Esophagus muscularis mucosa (tissue), 4 donors: ENCODE measurements around the gene FANCC. TPM values are rescaled to one million over a fixed set of nuclear protein-coding genes. Genes with fewer than 3 reads are reported as not detected.

Experiments
- DNase-seq: peaks from one replicate; pipeline ENCODE4 v3.0.0-alpha.2; 2017; ENCODE audit errors: extremely low spot score
- H3K27ac ChIP-seq, 4 donors: fragments of 200-600 bp; sonication (generic); replicated peaks in 1 of 4; 1 replicate in 3 of 4; 2 replicates in 1 of 4; pipeline ENCODE4 v1.5.1; 2016 to 2019; ENCODE audit warnings: mild to moderate bottlenecking in 1 of 4
- H3K27me3 ChIP-seq, 4 donors: fragments of 200-600 bp; sonication (generic); one replicate each; pipeline versions ENCODE4 v1.5.1 to v1.6.0; 2016 to 2019
- H3K36me3 ChIP-seq, 4 donors: fragments of 200-600 bp; sonication (generic); one replicate each; pipeline ENCODE4 v1.5.1; 2016 to 2019
- H3K4me1 ChIP-seq, 4 donors: fragments of 200-600 bp; sonication (generic); one replicate each; pipeline ENCODE4 v1.5.1; 2016 to 2019
- H3K4me3 ChIP-seq, 4 donors: fragments of 200-600 bp; sonication (generic); 1 replicate in 2 of 4; 2 replicates in 2 of 4; pipeline ENCODE4 v1.5.1; 2016 to 2019; ENCODE audit warnings: mild to moderate bottlenecking in 4 of 4, moderate library complexity in 1 of 4
- H3K9me3 ChIP-seq, 4 donors: fragments of 200-600 bp; sonication (generic); 1 replicate in 3 of 4; 2 replicates in 1 of 4; pipeline ENCODE4 v1.5.1; 2016 to 2019
- EP300 ChIP-seq: sonication (generic); formaldehyde crosslinking; IDR thresholded peaks from one replicate; pipeline ENCODE4 v1.6.1; 2017; ENCODE audit warnings: antibody characterized with exemption
- POLR2A ChIP-seq: fragments of 450-650 bp; IDR thresholded peaks from one replicate; pipeline ENCODE4 v1.6.1; 2017; ENCODE audit warnings: antibody characterized with exemption, moderate library complexity, mild to moderate bottlenecking, low read depth
- POLR2AphosphoS5 ChIP-seq, 2 donors: sonication (generic); formaldehyde crosslinking; IDR thresholded peaks; one replicate each; pipeline ENCODE4 v1.6.1; 2017; ENCODE audit warnings: antibody characterized with exemption in 2 of 2
- WGBS: methylation state at CpG from one replicate; pipeline ENCODE4 v1.1.5; 2018; 5-methylcytosine and 5-hydroxymethylcytosine counted together
- intact Hi-C: fragments of 100-400 bp; cut with DNase I; formaldehyde crosslinking; loops from one replicate; pipeline ENCODE4 v1.15.1; 2023
- total RNA-seq, 4 donors: library from RNA; depleted of rRNA; stranded (reverse); fragments of >200 nt; gene quantifications; one replicate each; pipeline versions ENCODE4 v1.1.0 to v1.2.1, GENCODE V29; 2016
- TF ChIP-seq, protein P1 (sequence below), 3 experiments: fragments of 200-600 bp in 2 of 3; fragments of 450-650 bp in 1 of 3; sonication (generic) in 2 of 3; IDR thresholded peaks; one replicate each; pipeline ENCODE4 v1.5.1; 2017 to 2019; ENCODE audit warnings: antibody characterized with exemption in 3 of 3, mild to moderate bottlenecking in 2 of 3, moderate library complexity in 1 of 3

FANCC gene
- total RNA-seq, 4 donors from 2014 or later: 5.3 to 9.5 (median 6.8) TPM

DNA sequence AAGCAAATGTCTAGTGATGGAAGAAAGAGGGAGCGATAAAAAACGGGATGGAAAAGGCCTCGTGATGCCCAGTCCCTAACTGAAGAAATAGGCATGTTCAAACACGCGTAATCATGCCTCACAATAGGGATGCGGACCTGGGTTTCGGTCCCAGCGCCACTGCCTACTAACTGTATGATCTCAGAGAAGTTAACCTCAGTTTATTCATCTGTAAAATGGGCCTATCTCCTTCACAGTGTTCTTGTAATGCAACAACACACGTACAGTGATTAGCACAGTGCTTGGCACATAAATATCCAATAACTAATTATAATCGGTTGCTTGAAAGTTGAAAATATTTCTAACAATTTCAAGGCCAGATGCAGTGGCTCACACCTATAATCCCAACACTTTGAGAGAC, 181.8 kb downstream of the FANCC start:
- H3K9me3 ChIP-seq: no peaks in the 10 kb centered on the region
- intact Hi-C loops: loop anchor here (10.0 kb wide), 1 partner anchor 129 kb away; no protein-coding TSS in a partner anchor
- no peaks in the 10 kb centered on the region for H3K27me3 ChIP-seq
- WGBS: 98% methylated on average over 10 of the region's 10 CpGs
- no peak for DNase-seq
- no peak for TF ChIP-seq EP300
- TF ChIP-seq, protein P1, sequence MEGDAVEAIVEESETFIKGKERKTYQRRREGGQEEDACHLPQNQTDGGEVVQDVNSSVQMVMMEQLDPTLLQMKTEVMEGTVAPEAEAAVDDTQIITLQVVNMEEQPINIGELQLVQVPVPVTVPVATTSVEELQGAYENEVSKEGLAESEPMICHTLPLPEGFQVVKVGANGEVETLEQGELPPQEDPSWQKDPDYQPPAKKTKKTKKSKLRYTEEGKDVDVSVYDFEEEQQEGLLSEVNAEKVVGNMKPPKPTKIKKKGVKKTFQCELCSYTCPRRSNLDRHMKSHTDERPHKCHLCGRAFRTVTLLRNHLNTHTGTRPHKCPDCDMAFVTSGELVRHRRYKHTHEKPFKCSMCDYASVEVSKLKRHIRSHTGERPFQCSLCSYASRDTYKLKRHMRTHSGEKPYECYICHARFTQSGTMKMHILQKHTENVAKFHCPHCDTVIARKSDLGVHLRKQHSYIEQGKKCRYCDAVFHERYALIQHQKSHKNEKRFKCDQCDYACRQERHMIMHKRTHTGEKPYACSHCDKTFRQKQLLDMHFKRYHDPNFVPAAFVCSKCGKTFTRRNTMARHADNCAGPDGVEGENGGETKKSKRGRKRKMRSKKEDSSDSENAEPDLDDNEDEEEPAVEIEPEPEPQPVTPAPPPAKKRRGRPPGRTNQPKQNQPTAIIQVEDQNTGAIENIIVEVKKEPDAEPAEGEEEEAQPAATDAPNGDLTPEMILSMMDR (IDR thresholded peaks at IDR 0.05): no peak
- TF ChIP-seq POLR2A: no peak
- TF ChIP-seq POLR2AphosphoS5 (IDR thresholded peaks at IDR 0.05): no peak
- peaks cover 0 to 30% (median 25%) of the 10 kb centered on the region in 4 donors for H3K4me1 ChIP-seq
- no peak overlapping the region for H3K27ac ChIP-seq
- H3K4me3 ChIP-seq: no peak overlapping the region
- peaks cover 0 to 6% (median 0%) of the 10 kb centered on the region in 4 donors for H3K36me3 ChIP-seq

DNA sequence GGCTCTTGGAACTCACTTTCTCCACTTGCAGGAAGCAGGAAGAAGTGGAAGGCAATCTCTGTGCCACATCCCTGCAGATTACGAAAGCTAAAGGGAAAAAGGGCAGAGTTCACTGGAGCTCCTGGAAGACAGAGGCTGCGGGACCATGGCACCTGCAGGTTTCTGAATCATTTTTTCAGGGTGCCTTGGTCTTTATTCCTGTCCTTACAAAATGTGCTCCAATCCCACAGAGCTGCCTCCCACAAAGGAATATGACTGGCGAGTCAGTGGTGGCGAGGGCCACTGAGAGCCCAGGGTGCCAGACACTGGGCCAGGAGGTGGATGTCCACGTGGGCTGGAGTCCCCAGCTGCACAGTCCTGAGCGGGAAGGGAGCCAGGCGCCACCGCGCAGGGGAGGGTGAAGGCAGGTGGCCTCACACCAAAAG, 183.0 kb downstream of the FANCC start:
- 92% methylated on average over 9 of the region's 9 CpGs for WGBS
- no peak overlapping the region for H3K4me3 ChIP-seq
- intact Hi-C loops: loop anchor here (10.0 kb wide), 1 partner anchor 130 kb away; no protein-coding TSS in a partner anchor
- no peaks in the 10 kb centered on the region for H3K27me3 ChIP-seq
- H3K36me3 ChIP-seq: peaks cover 0 to 6% (median 0%) of the 10 kb centered on the region in 4 donors
- no peak for DNase-seq
- H3K4me1 ChIP-seq: peaks cover 0 to 38% (median 29%) of the 10 kb centered on the region in 4 donors
- no peaks in the 10 kb centered on the region for H3K9me3 ChIP-seq
- no peak overlapping the region for H3K27ac ChIP-seq
- TF ChIP-seq POLR2A: no peak
- TF ChIP-seq, protein P1 (IDR thresholded peaks at IDR 0.05): no peak
- no peak for TF ChIP-seq POLR2AphosphoS5 (IDR thresholded peaks at IDR 0.05)
- no peak for TF ChIP-seq EP300

DNA sequence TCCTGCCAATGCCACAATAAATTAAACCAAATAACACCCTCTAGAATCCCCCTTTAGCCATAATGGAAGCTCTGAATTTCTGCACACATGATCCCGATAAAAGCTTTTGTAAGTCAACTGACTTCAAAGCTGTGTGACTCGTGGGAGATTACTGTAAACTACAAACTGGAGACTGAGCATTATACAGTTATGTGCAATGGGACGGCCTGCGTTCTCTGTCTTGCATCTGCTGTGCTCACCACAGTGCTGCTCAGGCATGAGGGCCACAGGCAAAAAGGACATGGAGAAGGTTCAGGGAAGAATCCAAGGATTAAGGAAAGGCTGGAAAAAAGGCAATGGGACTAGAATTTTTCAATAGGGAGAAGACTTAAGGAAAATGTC, 184.2 kb downstream of the FANCC start:
- Histone ChIP-seq H3K27ac (no peak overlapping the region), H3K4me1 (peaks cover 0 to 33% (median 29%) of the 10 kb centered on the region in 4 donors), H3K9me3 (no peaks in the 10 kb centered on the region), H3K4me3 (no peak overlapping the region), H3K36me3 (peaks cover 0 to 6% (median 0%) of the 10 kb centered on the region in 4 donors), H3K27me3 (no peaks in the 10 kb centered on the region)
- TF ChIP-seq POLR2AphosphoS5 (IDR thresholded peaks at IDR 0.05) (no peak), EP300 (no peak), POLR2A (no peak)
- TF ChIP-seq, protein P1 (IDR thresholded peaks at IDR 0.05): no peak
- 80% methylated on average over 4 of the region's 4 CpGs for WGBS
- intact Hi-C loops: loop anchor here (10.0 kb wide), 1 partner anchor 131 kb away; no protein-coding TSS in a partner anchor
- DNase-seq: no peak

DNA sequence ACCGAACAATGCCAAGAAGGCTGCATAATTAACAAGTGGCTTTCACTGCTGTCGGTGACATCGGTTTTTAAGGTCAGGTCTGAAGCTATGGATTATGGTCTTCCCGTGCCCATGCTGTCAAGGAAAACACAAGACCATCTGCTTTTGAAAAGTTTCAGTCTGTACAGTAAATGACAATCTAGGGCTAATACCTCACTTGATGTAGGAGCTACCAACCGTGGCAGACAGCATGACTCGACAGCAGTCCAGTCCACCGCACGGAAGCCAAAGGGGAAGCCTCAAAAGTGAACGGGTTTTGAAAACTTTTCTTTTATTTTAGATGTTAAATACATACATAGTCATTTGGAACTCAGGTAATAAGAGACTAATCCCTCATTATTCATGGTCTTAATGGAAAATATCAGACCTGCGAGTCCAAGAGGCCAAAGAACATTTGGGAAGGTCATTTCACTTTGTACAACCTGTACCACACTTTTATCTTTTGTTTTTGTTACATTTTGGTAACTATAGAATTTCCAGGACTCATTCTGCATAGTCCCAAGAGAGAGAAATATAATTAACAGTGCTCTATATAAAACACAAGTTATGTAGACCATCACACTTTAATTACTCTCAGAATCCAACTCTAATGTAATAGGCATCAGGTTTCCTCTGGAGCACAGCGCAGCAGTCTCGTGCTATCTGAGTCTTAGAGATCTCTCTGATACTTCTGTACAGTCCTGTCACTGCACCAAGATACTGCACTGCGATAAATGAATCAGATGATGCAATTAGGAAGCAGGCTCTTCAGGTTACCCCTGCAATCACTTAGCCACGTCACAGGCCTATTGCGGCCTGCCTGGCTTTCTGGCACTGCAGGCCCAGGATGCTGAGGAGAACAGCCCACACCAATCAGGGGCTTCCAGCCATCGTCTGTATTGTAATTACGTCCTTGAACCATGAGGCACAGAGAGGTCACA, 184.9 kb downstream of the FANCC start:
- Histone ChIP-seq H3K9me3 (no peaks in the 10 kb centered on the region), H3K4me3 (no peak overlapping the region), H3K4me1 (peaks cover 0 to 31% (median 26%) of the 10 kb centered on the region in 4 donors), H3K36me3 (peaks cover 0 to 6% (median 0%) of the 10 kb centered on the region in 4 donors), H3K27ac (no peak overlapping the region), H3K27me3 (no peaks in the 10 kb centered on the region)
- intact Hi-C loops: loop anchor here (10.0 kb wide), 1 partner anchor 132 kb away; no protein-coding TSS in a partner anchor
- WGBS: 84% methylated on average over 17 of the region's 17 CpGs
- TF ChIP-seq EP300 (no peak), POLR2A (no peak), POLR2AphosphoS5 (IDR thresholded peaks at IDR 0.05) (no peak)
- TF ChIP-seq, protein P1 (IDR thresholded peaks at IDR 0.05): no peak
- no peak for DNase-seq
